Left ventricle myocardium inferior (tissue), 1 donor: ENCODE results near the gene TFR2. TPM values are rescaled to one million over a fixed set of nuclear protein-coding genes. Genes with fewer than 3 reads are reported as not detected.

Experiments used
- DNase-seq: peaks from one replicate; pipeline ENCODE4 v3.0.0-alpha.2; 2020
- H3K27ac ChIP-seq: fragments of 200-600 bp; replicated peaks from 2 replicates; pipeline ENCODE4 v1.8.0; 2021
- H3K27me3 ChIP-seq: fragments of 200-600 bp; 2 replicates; pipeline ENCODE4 v1.8.0; 2021; ENCODE audit warnings: low read depth
- H3K36me3 ChIP-seq: fragments of 200-600 bp; 2 replicates; pipeline ENCODE4 v1.8.0; 2021
- H3K4me1 ChIP-seq: fragments of 200-600 bp; 2 replicates; pipeline ENCODE4 v1.8.0; 2021
- H3K4me3 ChIP-seq: fragments of 200-600 bp; 2 replicates; pipeline ENCODE4 v1.8.0; 2021; ENCODE audit warnings: mild to moderate bottlenecking, moderate library complexity
- H3K9me3 ChIP-seq: fragments of 200-600 bp; replicated peaks from 2 replicates; pipeline ENCODE4 v1.8.0; 2021
- intact Hi-C: fragments of 100-400 bp; cut with micrococcal nuclease; formaldehyde crosslinking; loops from one replicate; pipeline ENCODE4 v1.11.0; 2022
- total RNA-seq: library from RNA; stranded (reverse); fragmentation: NEBNext Ultra II Directional; extraction: Animal tissue kit (Norgen Biotek cat#: 25700); gene quantifications from one replicate; pipeline ENCODE4 v1.2.1, GENCODE V29; 2021
- TF ChIP-seq, protein P1 (sequence below): fragments of 200-600 bp; IDR thresholded peaks from 2 replicates; pipeline ENCODE4 v1.8.0; 2021; ENCODE audit warnings: antibody characterized with exemption, mild to moderate bottlenecking, borderline replicate concordance
- donor health status: DM: no; HTN: yes; CAD: no; lungs with severe emphysema.

TFR2 gene
- total RNA-seq, 1 donor from 2014 or later = 0.25 TPM

DNA sequence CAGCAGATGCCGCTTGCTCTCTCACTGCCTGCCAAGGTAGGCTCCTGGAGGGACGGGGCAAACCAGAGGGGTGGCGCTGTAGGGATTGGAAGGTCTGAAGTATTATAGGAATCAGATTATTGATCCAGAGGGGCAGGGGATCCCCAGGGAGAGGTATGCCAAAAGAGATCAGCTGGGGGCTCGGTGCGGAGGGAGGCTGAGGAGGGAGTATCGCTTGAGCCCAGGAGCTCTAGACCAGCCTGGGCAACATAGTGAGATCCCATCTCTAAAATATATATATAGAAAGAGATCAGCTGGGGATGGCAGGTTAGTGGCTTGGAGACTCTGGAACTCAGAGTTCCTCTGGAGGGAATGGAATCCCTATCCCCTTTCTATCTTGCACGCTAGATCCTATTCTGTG is 46.2 kb downstream of the TFR2 start:
- no peaks in the 10 kb centered on the region for H3K9me3 ChIP-seq
- intact Hi-C loops = no loop called here

DNA sequence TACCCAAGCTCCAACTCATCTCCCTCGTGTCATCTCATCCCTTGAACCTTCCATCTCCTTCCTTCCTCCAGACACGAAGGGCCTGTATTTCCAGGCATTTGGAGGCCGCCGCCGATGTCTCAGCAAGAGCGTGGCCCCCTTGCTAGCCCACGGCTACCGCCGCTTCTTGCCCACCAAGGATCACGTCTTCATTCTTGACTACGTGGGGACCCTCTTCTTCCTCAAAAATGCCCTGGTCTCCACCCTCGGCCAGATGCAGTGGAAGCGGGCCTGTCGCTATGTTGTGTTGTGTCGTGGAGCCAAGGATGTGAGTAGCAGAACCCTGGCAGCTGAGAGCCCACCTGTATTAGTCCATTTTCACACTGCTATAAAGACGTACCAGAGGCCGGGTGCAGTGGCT is 49.8 kb downstream of the TFR2 start:
- Histone ChIP-seq H3K9me3 (no peaks in the 10 kb centered on the region), H3K4me3 (no peak overlapping the region), H3K27me3 (no peaks in the 10 kb centered on the region), H3K4me1 (peaks cover 20% of the 10 kb centered on the region), H3K36me3 (no peaks in the 10 kb centered on the region), H3K27ac (no peak overlapping the region)
- DNase-seq = no peak
- TF ChIP-seq, protein P1, sequence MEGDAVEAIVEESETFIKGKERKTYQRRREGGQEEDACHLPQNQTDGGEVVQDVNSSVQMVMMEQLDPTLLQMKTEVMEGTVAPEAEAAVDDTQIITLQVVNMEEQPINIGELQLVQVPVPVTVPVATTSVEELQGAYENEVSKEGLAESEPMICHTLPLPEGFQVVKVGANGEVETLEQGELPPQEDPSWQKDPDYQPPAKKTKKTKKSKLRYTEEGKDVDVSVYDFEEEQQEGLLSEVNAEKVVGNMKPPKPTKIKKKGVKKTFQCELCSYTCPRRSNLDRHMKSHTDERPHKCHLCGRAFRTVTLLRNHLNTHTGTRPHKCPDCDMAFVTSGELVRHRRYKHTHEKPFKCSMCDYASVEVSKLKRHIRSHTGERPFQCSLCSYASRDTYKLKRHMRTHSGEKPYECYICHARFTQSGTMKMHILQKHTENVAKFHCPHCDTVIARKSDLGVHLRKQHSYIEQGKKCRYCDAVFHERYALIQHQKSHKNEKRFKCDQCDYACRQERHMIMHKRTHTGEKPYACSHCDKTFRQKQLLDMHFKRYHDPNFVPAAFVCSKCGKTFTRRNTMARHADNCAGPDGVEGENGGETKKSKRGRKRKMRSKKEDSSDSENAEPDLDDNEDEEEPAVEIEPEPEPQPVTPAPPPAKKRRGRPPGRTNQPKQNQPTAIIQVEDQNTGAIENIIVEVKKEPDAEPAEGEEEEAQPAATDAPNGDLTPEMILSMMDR = no peak
- intact Hi-C loops = no loop called here

More for the DNA sequence above, 46.2 kb downstream of the TFR2 start:
- Histone ChIP-seq H3K36me3 (no peaks in the 10 kb centered on the region), H3K4me1 (peaks cover 6% of the 10 kb centered on the region), H3K27ac (no peak overlapping the region), H3K4me3 (no peak overlapping the region), H3K27me3 (no peaks in the 10 kb centered on the region)
- DNase-seq = no peak
- TF ChIP-seq, protein P1 = no peak

DNA sequence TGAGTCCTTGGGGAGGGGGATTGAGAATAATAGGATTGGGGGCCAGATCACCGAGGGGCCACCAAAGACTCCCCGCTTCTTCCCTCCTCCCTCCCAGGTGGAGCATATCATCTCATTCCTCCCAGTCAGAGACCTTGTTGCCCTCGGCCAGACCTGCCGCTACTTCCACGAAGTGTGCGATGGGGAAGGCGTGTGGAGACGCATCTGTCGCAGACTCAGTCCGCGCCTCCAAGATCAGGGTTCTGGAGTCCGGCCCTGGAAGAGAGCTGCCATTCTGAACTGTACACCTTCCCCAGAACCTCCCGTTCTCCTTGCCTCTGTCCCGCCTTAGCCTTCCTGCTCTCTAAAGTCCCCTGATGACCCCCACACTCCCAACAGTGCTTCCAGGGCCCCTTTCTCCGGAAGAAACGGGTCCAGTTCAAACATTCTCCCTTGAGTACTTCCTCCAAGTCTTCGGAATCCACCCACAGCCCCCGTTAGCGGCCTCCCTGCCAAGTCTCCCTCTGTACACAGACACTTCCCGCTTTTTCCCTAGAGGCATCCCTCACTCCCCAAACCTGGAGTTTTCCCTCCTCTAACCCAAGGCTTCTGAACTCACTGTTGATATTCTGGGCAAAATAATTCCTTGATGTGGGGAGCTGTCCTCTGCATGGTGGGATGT is 51.1 kb downstream of the TFR2 start:
- Histone ChIP-seq H3K4me3 (peak overlapping the region; percentile 56), H3K27ac (peak overlapping the region; percentile 80), H3K36me3 (no peaks in the 10 kb centered on the region), H3K9me3 (no peaks in the 10 kb centered on the region), H3K4me1 (peaks cover 28% of the 10 kb centered on the region), H3K27me3 (no peaks in the 10 kb centered on the region)
- intact Hi-C loops = no loop called here
- DNase-seq = no peak
- TF ChIP-seq, protein P1 = no peak

DNA sequence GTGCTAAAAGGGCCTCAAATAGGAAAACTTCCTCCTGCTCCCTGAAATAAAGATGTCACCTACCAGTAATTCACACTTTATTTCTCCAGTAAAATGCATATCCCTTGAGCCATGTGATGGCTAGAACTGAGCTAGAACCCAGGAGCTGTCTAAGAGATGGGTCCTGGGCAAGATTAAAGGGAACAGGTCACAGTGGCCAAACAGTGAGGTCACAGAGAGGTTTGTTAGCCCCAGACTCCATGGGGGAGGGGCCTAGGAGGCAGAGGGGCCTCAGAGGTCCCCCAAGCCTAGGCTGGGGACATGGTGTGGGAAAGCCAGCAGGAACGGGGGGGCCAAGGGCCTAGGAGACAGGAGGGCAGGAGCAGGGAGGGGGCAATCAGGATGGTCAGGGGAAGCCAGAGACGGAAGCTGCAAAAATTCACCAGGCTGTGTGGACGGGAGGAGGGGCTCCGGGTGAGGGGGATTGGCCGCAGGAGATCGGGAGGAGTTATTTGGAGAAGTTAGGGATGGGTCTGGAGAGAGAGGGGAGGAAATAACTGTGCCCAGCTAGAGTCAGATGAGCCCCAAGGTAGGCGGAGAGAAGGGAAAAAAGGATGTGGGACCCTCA is 51.9 kb downstream of the TFR2 start:
- H3K36me3 ChIP-seq = no peaks in the 10 kb centered on the region
- TF ChIP-seq, protein P1 = no peak
- DNase-seq = no peak
- intact Hi-C loops = loop anchor here (10.0 kb wide), 1 partner anchor 105 kb away; the partner anchor contains the start of gene GIGYF1
- H3K4me1 ChIP-seq = peaks cover 35% of the 10 kb centered on the region
- peak overlapping the region; percentile 80 for H3K27ac ChIP-seq
- no peaks in the 10 kb centered on the region for H3K27me3 ChIP-seq
- no peaks in the 10 kb centered on the region for H3K9me3 ChIP-seq
- peak overlapping the region; percentile 56 for H3K4me3 ChIP-seq

DNA sequence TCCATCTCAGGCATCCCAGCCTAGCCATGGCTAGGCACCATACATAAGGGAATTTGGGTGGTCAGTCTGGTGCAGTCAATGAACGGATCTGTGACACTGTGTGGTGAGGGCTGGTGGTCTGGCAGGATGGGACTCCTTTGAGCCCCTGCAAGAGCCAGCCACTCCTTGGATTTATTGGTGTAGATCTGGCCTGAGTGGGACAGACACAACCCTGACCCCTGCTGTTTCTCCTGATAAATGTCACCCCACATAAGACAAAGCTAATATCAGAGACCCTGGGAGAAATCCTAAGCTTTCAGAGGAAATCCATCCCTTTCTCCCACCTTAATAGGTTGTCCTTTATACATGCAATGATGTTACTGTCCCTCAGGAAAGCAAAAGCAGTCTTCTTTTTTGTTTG is 52.9 kb downstream of the TFR2 start:
- H3K4me3 ChIP-seq = no peak overlapping the region
- TF ChIP-seq, protein P1 = peak; percentile 40
- intact Hi-C loops = loop anchor here (10.0 kb wide), 1 partner anchor 106 kb away; the partner anchor contains the start of gene GIGYF1
- no peaks in the 10 kb centered on the region for H3K27me3 ChIP-seq
- no peaks in the 10 kb centered on the region for H3K36me3 ChIP-seq
- H3K27ac ChIP-seq = no peak overlapping the region
- H3K4me1 ChIP-seq = peaks cover 45% of the 10 kb centered on the region
- H3K9me3 ChIP-seq = no peaks in the 10 kb centered on the region
- DNase-seq = no peak
